ENCODE data around the gene PMM2. TPM values are rescaled to one million over a fixed set of nuclear protein-coding genes. Genes with fewer than 3 reads are reported as not detected.
"Not testable (repeated sequence)": the region's sequence is repeated elsewhere in the genome, so short reads cannot be mapped to it uniquely, and the experiment has no call there.

The PMM2 gene
- total RNA-seq, 1 donor from 2014 or later = 15.9 TPM

DNA sequence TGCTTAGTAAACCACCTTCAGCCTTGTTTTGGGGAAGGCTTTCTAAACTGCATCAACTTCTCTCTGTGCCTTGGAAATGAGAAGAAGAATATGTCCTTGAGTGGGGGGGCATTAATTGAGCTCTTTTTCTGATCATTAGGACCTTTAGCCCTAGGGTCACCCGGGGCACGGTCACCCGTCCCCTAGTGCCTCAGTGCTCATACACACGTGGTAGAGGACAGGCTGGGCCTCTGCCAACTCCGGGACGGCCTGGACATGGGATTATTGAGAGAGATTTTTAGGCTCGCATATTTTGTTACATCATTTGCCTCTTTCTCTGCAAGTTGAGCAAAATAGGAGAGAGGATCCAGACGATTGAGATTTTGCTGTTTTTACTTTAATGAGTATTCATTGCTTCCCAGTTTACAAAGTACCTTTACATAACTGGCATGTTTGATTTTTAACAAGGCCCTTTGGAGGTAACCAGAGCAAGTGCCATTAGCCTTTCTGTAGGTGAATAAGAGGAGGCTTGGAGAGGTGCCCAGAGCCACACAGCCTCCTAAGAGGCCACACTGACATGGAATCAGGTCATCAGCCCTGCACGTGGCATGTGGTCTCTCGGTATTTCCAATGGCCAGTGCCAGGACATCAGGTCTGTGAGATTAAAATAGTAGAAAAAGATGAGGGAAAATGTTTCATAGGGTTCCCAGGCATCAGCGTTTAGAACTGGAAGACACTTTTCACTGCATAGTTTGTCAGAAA lies 11.1 kb downstream of the PMM2 start:
- ATAC-seq (no peak), DNase-seq (ENCODE audit: missing footprints) (no peak)
- intact Hi-C loops (cut with DNase I) = no loop called here

DNA sequence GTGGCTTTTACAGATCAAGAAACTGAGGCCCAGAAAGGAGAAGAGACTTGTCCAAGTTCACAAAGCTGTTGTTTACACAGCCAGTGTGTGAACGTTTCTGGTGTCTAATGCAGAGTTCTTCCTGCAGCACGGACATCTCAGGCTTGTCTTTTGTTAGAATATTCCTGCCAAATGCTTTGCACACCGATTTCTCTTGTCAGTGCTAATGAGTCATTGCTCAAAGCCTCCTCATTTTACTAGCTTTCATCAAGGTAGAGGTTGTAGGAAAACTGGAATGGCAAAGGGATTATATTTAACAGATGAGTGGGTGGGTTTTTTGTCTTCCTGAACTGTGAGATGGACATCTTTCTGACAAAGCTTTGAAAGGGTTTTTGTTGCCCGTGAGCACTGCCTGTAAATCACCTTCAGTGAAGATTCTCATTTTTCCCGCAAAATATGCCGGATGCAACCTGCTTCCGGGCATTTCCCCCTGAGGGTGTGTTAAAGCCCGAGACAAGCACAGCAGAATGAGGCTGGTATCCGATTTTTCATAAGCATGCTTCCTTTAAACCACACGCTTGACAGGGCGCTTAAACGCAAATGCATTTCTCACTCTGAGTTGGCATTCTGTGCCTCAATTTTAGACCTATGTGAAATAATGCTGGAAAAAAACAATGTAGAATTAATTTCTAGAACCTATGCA lies 14.7 kb downstream of the PMM2 start:
- no peak for DNase-seq (ENCODE audit: missing footprints)
- intact Hi-C loops (cut with DNase I) = no loop called here
- ATAC-seq = no peak

DNA sequence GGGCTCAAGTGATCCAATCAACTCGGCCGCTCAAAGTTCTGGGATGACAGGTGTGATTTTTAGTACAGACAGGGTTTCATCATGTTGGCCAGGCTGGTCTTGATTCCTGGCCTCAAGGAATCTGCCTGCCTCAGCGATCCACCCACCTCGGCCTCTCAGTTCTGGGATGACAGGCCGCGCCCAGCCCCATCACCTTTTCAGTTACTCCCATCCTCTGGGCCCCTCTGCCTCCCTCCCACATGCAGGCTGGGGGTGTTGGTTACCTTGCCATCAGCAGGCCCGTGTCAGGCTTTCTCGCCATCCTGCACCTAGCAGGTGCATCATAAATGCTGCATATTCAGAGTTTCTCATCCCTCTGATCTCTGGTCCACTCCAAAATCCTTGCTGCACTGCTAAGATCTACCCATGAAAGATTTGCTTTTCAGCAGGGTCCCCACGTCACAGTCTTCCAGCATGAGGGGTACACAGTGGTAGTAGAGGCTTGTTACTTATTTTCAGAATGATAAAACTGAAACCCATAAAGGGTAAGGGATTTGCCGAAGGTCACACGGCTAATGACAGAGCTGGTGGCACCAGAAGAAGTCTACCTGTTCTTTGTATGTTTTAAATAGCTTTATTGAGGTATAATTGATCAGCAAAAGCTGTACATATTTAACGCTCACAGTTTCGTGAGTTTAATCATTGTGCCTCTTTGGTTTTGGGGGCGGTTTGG lies 16.6 kb downstream of the PMM2 start:
- DNase-seq (ENCODE audit: missing footprints) = no peak
- intact Hi-C loops (cut with DNase I) = no loop called here

DNA sequence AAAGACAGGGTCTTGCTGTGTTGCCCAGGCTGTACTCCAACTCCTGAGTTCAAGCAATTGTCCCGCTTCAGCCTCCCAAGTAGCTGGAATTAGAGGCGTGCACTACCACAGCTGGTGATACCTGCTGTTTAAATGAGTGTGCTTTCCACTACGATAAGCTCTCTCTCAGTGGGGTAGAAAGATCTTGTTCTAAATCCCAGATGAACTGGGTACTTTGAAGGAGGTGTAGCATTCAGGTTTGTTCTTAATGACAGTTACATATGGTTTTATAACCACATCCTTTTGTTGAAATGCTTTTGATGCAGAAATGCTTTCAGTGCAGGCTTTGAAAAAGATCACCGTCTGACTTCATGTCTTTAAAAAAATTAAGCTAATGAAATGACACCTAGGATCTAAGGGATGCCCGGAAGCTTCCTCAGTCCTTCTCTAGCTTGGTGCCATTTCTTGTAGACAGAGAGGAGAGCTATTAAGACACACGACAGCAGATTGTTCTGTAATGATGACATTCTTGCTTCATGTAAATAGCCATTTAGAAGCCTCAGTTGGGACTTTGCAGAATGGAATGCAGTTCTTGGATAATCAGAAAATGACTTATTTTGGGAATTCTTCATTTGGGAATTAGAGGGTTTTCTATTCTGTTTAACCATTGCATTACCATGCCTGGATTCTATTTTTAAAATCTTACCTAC lies 19.5 kb downstream of the PMM2 start:
- intact Hi-C loops (cut with DNase I) = no loop called here
- ATAC-seq = no peak
- no peak for DNase-seq (ENCODE audit: missing footprints)

More for the DNA sequence above, 16.6 kb downstream of the PMM2 start:
- no peak for ATAC-seq

DNA sequence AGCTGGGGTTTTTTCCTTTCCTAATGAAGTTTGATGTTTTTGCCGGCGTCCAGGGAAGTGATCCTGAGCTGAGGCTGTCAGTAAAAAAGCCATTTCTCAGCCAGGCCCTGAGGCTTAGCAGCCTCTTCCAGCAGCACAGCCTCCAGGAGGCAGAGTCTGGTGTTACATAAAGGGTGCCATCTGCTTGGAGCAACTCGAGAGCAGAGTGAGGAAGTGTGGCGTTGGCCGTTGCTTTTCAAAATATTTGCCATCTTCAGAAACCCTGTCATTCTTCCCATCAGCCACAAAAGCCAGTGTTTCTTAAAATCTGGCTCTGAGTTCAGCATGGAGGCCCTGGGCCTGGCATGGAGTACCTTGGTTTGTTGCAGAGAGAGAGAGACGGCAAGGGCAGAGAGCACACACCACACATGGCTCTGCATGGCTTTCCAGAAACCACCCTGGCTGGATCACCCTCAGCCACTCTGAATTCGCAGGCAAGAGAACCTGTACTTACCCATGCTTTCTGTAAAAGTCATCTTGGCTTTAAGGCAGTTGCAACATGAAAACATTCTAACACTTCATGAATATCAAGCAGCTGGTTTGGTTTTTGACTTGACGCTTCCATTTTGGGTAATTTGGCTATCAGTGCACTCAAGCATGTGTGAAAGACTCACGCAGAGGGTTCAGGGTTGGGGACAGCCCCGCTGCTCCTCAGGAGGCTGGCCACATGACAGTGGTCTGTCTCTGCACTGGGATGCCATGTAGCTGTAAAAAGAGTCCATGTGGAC lies 21.0 kb downstream of the PMM2 start:
- no peak for ATAC-seq
- no peak for DNase-seq (ENCODE audit: missing footprints)
- intact Hi-C loops (cut with DNase I) = no loop called here

DNA sequence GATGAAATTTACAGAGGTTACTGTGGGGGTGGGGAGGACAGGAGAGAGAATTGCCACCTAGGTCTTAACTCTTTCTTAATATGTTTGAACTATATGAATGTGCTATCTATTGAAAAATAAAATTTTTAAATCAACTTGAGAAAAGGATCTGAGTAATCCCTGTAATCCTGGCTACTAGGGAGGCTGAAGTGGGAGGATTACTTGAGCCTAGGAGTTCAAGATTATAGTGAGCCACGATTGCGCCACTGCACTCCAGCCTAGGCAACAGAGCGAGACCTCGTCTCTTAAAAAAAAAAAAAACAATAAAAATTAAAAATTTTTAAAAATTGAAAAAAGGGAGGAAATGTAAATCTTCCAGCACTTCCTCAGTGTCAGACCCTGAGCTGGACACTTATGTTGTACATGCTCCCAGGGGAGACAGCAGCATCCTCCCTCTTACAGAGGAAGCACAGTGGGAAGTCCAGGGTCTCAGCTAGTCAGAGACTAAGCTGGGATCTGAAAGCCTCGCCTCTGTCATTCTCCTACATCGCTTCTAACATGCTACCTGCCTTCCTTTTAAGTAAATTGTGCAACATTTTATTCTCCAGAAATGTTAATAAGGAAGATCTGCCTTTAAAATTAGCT lies 21.9 kb downstream of the PMM2 start:
- no peak for DNase-seq (ENCODE audit: missing footprints)
- intact Hi-C loops (cut with DNase I) = no loop called here
- ATAC-seq = no peak

DNA sequence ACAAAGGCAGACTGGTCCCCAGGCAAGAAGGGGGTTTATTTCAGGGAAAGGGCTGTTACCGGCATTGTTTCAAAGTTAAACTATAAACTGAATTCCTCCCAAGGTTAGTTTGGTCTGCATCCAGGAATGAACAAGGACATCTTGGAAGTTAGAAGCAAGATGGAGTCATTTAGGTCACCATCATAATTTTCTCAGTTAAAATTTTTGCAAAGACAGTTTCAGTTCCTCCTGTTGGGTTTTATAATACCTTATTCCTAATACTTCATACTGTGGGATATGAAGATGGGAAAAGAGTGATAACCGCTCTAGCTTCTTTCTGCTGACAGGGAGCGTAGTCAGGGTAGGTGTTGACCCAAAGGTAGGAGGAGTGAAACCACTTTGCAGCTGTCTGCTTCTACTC lies 24.8 kb downstream of the PMM2 start:
- ATAC-seq (no peak), DNase-seq (ENCODE audit: missing footprints) (no peak)
- intact Hi-C loops (cut with DNase I) = no loop called here

DNA sequence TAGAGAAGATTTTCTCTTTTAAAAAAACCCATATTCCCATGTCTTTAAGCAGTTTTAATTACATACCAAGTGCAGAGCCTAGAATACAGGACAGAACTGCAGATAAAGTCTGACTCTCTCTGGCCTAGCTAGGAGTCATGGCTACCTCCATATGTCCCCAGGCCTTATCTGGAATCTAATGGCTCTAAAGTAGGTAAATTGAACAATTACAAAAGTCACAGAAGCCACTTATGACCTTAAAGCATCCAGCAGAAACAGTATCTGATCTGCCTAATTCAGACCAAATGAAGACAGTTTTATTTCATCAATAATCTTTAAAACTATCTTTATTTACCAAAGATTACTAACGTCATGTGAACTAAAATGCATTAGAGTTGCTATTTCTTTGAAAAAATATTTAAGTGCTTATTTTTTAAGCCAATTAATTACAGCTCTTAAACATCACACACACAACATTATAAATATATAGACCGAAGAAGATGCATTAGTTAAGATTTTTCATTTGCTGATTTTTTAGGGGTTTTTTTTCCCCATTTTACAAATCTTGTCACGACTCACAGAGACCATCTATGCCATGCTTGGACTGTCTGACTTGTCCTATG lies 28.7 kb downstream of the PMM2 start:
- DNase-seq (ENCODE audit: missing footprints) (no peak), ATAC-seq (no peak)
- intact Hi-C loops (cut with DNase I) = no loop called here

DNA sequence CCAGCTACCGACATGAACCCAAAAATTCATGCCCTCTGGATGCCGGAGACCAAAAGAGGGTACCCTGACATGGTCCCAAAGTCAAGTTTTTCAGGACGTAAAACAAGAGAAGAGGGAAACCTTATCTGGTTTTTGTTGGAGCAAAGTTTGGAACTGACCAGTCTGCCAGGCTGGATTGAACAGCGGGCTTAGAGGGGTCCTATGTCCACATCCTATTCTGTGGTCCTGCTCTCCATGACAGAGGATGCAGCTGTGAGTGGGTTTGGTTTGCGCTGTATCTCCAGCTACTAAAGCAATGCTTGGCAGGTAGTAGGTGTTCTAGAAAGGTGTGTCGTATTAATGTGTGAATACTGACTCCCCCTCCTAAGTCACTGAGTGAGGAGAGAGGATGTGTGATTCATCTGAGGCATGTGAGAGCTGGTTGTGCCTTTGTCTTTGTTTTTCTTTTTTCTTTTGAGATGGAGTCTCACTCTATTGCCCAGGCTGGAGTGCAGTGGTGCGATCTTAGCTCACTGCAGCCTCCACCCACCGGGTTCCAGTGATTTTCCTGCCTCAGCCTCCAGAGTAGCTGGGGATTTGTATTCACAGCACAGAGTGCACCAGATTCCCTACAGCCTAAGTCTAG lies 31.0 kb downstream of the PMM2 start:
- no peak for ATAC-seq
- intact Hi-C loops (cut with DNase I) = no loop called here
- no peak for DNase-seq (ENCODE audit: missing footprints)

DNA sequence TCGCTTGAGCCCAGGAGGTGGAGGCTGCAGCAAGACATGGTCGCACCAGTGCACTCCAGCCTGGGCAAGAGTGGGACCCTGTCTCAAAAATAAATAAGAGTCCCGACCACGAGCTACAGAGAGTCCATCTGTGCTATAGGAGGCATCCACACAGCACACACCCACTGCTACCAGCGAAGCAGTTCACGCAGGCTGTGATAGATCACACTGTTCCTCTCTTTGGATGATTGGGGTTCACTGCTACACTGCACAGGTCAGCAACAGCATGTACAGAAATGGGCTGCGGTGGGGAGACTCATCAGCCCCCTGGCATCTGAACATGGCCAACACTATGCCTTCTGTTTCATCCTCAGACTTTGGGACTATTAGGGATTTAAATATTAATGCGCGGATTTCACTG lies 33.8 kb downstream of the PMM2 start:
- intact Hi-C loops (cut with DNase I) = no loop called here
- DNase-seq (ENCODE audit: missing footprints) = no peak
- no peak for ATAC-seq

DNA sequence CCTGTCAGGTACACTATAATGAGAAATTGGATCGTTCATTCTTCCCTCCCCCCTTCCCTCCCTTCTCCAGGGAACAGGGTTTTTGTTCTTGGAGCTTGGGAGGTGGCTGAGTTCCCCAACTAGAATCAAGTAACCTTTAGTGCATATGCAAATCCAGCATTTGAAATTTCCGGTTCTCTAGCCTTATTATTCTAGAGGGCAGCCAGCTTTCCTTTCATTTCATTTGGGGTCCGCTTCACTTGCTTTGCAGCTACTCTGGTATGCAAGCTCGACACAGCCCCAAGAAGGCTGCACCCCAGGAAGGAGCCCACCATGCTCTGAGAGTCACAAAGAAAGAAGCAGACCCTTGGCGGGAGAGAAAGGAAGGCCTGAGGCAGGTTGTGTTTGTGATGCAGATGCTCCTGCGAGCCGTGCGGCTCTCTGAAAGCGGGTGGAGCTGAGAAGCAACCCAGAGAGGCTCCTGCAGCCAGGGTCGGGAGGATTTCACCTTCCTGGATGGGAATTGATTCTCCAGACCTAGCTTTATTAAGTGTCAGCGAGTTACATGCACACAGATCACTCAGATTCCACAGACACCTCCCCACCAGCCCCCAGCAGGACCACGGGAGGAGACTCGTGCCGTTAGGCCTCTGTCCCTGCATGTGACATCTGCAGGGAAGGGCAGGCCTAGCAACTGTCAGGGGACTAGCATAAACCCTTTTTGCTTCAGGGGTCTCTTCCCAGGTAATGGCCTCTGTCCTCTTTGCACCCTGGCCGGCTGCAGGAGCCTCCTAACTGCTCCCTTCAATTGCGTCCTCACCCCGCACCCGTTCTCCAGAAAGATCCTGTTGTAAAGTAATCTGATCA lies 34.5 kb downstream of the PMM2 start:
- DNase-seq (ENCODE audit: missing footprints) (no peak), ATAC-seq (no peak)
- intact Hi-C loops (cut with DNase I) = no loop called here

DNA sequence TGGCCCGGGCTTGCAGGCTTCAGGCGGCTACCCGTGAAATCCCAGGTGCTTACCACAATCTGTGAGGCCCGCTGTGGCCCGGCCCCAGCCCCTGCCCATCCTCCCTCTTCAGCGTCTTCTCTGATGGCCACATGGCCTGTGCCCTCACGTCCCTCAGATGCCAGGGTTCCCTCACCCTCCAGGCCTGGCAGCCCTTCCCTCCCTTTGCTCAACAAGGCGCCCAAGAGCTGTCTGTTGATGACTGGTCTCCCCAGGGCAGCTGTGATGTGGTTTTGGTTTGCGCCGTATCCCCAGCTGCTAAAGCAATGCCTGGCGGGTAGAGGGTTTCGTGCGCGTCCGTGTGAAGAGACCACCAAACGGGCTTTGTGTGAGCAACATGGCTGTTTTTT lies 35.1 kb downstream of the PMM2 start:
- DNase-seq (ENCODE audit: missing footprints) (no peak), ATAC-seq (no peak)
- intact Hi-C loops (cut with DNase I) = no loop called here

DNA sequence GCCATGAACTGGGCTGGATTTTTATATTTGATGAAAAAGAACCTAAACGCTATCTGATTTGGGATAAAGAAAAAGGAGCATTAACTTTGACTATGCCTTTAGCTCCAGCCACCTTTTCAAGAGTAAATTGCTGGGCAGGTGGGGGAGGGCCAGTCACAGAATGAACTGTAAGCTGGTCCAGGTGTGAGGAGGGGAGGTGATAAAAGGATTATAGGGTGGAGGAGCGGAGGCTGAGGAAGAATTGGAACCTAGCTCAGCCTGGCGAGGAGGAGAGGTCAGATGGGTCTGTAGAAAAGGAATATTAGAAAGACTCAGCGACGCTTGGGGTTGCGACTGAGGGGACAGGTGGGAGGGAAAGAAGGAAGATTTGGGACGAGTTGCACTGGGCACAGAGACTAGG lies 39.2 kb downstream of the PMM2 start:
- DNase-seq (ENCODE audit: missing footprints); ATAC-seq; intact Hi-C loops (cut with DNase I): not testable (repeated sequence)

DNA sequence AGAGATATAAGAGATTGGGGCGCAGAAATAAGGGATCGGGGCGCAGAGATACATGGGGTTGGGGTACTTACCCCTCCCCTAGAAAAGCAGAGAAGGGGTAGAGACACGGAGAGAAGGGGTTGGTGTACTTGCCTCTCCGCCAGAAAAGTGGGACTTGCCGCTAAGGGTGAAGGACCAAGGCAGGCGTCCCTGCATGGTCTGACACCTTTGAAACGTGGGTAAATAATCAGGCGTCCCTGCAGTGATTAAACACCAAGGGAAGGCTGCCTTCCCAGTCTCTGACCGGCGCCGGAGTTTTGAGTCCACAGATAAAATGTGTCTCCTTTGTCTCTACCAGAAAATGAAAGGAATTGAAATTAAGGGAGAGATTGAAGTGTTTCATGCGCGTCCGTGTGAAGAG lies 40.0 kb downstream of the PMM2 start:
- intact Hi-C loops (cut with DNase I); ATAC-seq: not testable (repeated sequence)

DNA sequence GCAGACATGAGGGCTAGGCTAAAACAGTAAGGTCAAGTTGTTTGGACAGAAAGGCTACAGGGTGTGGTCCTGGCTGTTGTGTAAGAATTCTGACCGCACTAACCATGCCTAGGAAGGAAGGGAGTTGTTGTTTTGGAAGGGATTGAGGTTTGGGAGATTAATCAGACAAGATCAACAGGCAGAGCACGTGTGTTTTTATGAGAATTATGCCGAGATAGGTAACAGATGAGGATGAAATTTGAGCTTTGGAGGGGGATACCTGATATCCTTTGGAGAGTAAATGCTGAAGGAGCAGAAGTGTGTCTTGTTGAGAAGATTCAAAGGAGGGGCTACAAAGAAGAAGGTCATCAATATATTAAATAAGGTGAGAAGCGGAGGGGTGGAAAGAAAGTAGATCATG lies 44.4 kb downstream of the PMM2 start:
- DNase-seq (ENCODE audit: missing footprints); intact Hi-C loops (cut with DNase I); ATAC-seq: not testable (repeated sequence)

More for the DNA sequence above, 40.0 kb downstream of the PMM2 start:
- DNase-seq (ENCODE audit: missing footprints) = not testable (repeated sequence)

DNA sequence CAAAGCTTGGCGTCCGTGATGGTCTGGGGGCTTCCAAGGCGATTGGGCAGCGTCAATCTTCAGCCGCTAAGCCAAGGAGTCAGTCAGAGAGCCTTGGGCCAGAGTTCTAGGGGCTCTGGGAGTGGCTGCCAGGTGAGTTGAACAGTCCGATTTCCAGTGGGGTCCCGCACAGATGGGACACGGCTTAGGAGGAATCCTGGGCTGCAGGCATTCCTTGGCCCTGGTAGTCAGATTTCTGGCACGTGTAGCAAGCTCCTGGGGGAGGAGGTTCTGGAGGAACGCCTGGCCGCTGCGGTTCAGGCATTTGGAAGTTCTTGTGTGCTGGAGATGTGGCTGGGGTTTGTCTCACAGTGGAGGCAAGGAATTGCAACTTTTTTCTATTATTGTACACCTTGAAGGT lies 45.7 kb downstream of the PMM2 start:
- DNase-seq (ENCODE audit: missing footprints); intact Hi-C loops (cut with DNase I); ATAC-seq: not testable (repeated sequence)

All from Right ventricle myocardium inferior (tissue), 1 donor.